ENCODE measurements around the gene DALRD3. TPM values are rescaled to one million over a fixed set of nuclear protein-coding genes. Genes with fewer than 3 reads are reported as not detected.

DALRD3 gene
- polyA plus RNA-seq, 2 of the 4 experiments (the other 2 are of a cell fraction) = 20.5 to 35.8 TPM

DNA sequence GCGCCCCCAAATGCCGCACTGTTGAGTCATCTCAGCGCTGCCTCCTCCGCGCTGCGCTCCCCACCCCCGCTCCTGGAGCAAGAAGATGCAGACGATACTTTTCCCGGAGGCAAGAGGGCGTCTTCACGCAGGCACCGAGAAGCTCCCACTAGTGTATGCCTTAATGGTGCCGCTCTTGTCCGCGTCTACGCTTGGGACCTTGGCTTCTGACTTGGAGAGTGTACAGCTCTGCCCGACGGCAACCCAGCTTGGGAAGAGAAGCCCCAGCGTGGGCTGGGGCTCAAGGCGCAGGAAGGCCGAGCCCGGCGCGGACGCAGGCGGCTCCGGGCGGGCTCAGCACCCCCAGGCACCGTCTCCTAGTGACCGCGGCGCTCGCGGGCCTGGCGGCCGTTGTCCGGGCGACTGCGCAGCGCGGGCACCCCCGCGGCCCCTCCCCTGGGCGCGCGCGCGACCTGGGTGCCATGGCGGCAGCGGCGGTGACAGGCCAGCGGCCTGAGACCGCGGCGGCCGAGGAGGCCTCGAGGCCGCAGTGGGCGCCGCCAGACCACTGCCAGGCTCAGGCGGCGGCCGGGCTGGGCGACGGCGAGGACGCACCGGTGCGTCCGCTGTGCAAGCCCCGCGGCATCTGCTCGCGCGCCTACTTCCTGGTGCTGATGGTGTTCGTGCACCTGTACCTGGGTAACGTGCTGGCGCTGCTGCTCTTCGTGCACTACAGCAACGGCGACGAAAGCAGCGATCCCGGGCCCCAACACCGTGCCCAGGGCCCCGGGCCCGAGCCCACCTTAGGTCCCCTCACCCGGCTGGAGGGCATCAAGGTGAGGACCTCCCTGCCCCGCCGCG lies 28.4 kb downstream of the DALRD3 start, which contains the start of gene P4HTM (continued):
- TF ChIP-seq ZFP36 (IDR thresholded peaks at IDR 0.05; ENCODE audit: borderline replicate concordance, partially characterized antibody) = no peak
- TF ChIP-seq NFE2L2 (conservative IDR thresholded peaks at IDR 0.05; ENCODE audit: low read length) = no peak
- no peak for TF ChIP-seq RNF2 (IDR thresholded peaks at IDR 0.05; ENCODE audit: borderline replicate concordance, low read depth)
- TF ChIP-seq BCL3 (IDR thresholded peaks at IDR 0.05) = 0 out of 3 replicates have a peak, but pooled peaks have one; percentile 45
- TF ChIP-seq E2F6 (IDR thresholded peaks at IDR 0.05; ENCODE audit: borderline replicate concordance, low read depth) = no peak
- TF ChIP-seq PHF8 (IDR thresholded peaks at IDR 0.05; ENCODE audit: borderline replicate concordance, low read depth) = peak; percentile 53
- TF ChIP-seq MYC (IDR thresholded peaks at IDR 0.05; ENCODE audit: borderline replicate concordance, low read length) = no peak
- peak; percentile 31; the same call in 1 of the 2 replicates for TF ChIP-seq MAX (IDR thresholded peaks at IDR 0.05)
- TF ChIP-seq HOXB13 (CRISPR knock-in tag; IDR thresholded peaks at IDR 0.05; ENCODE audit: low read depth) = no peak
- no peak for TF ChIP-seq BHLHE40 (IDR thresholded peaks at IDR 0.05; ENCODE audit: low read depth, low read length)
- TF ChIP-seq ZC3H11A (IDR thresholded peaks at IDR 0.05) = no peak
- no peak for TF ChIP-seq ZSCAN20 (CRISPR knock-in tag; IDR thresholded peaks at IDR 0.05)
- no peak for TF ChIP-seq SREBF2 (IDR thresholded peaks at IDR 0.05)
- no peak for TF ChIP-seq ESRRA (IDR thresholded peaks at IDR 0.05; ENCODE audit: borderline replicate concordance, low read length)
- TF ChIP-seq FOSL2 (IDR thresholded peaks at IDR 0.05) = peak; percentile 55; the same call in 1 of the 2 replicates
- TF ChIP-seq FOSL2 (CRISPR knock-in tag; IDR thresholded peaks at IDR 0.05) = peak; percentile 85
- TF ChIP-seq, protein P1, sequence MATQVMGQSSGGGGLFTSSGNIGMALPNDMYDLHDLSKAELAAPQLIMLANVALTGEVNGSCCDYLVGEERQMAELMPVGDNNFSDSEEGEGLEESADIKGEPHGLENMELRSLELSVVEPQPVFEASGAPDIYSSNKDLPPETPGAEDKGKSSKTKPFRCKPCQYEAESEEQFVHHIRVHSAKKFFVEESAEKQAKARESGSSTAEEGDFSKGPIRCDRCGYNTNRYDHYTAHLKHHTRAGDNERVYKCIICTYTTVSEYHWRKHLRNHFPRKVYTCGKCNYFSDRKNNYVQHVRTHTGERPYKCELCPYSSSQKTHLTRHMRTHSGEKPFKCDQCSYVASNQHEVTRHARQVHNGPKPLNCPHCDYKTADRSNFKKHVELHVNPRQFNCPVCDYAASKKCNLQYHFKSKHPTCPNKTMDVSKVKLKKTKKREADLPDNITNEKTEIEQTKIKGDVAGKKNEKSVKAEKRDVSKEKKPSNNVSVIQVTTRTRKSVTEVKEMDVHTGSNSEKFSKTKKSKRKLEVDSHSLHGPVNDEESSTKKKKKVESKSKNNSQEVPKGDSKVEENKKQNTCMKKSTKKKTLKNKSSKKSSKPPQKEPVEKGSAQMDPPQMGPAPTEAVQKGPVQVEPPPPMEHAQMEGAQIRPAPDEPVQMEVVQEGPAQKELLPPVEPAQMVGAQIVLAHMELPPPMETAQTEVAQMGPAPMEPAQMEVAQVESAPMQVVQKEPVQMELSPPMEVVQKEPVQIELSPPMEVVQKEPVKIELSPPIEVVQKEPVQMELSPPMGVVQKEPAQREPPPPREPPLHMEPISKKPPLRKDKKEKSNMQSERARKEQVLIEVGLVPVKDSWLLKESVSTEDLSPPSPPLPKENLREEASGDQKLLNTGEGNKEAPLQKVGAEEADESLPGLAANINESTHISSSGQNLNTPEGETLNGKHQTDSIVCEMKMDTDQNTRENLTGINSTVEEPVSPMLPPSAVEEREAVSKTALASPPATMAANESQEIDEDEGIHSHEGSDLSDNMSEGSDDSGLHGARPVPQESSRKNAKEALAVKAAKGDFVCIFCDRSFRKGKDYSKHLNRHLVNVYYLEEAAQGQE (IDR thresholded peaks at IDR 0.05) = no peak
- TF ChIP-seq TFCP2L1 (CRISPR knock-in tag; IDR thresholded peaks at IDR 0.05) = 0 out of 2 replicates have a peak, but pooled peaks have one; percentile 8
- TF ChIP-seq EHF (CRISPR knock-in tag; IDR thresholded peaks at IDR 0.05) = no peak
- peak; percentile 40 for TF ChIP-seq POLR2A (IDR thresholded peaks at IDR 0.05; ENCODE audit: low read length)
- TF ChIP-seq NR3C1 (IDR thresholded peaks at IDR 0.05) = no peak
- TF ChIP-seq EP300 (IDR thresholded peaks at IDR 0.05) = no peak
- peak; percentile 75; a peak in 4 of 5 replicates for TF ChIP-seq JUN (IDR thresholded peaks at IDR 0.05)
- TF ChIP-seq, protein P2, sequence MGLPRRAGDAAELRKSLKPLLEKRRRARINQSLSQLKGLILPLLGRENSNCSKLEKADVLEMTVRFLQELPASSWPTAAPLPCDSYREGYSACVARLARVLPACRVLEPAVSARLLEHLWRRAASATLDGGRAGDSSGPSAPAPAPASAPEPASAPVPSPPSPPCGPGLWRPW (IDR thresholded peaks at IDR 0.05) = no peak
- no peak for TF ChIP-seq HDAC2 (IDR thresholded peaks at IDR 0.05)
- no peak for TF ChIP-seq FOSB (CRISPR knock-in tag; IDR thresholded peaks at IDR 0.05)
- TF ChIP-seq CTCF (IDR thresholded peaks at IDR 0.05) = peak; percentile 30; the same call in 2 of the 3 replicates
- no peak for TF ChIP-seq RFX5 (IDR thresholded peaks at IDR 0.05)
- no peak for TF ChIP-seq EHMT2 (IDR thresholded peaks at IDR 0.05; ENCODE audit: low read depth)
- TF ChIP-seq KDM5A (IDR thresholded peaks at IDR 0.05) = no peak
- TF ChIP-seq MAFK (IDR thresholded peaks at IDR 0.05; ENCODE audit: partially characterized antibody) = no peak
- no peak for TF ChIP-seq USF2 (IDR thresholded peaks at IDR 0.05)
- no peak for TF ChIP-seq MAZ (IDR thresholded peaks at IDR 0.05; ENCODE audit: borderline replicate concordance, low read depth, low read length)
- no peak for TF ChIP-seq FOXS1 (CRISPR knock-in tag; IDR thresholded peaks at IDR 0.05)
